GM23248 (cell line): ENCODE data around the gene SNAPIN.

Experiments
- EZH2 ChIP-seq: fragments of 200-600 bp; sonication (generic); IDR thresholded peaks from 2 replicates; pipeline ENCODE4 v1.6.1; 2018; ENCODE audit warnings: antibody characterized with exemption, mild to moderate bottlenecking; ENCODE audit not compliant: insufficient read depth, poor library complexity, severe bottlenecking
- EZH2phosphoT487 ChIP-seq: fragments of 200-600 bp; sonication (generic); IDR thresholded peaks from 2 replicates; pipeline ENCODE4 v1.6.1; 2018; ENCODE audit warnings: antibody characterized with exemption, moderate library complexity, mild to moderate bottlenecking, low read depth; ENCODE audit not compliant: insufficient read depth

DNA sequence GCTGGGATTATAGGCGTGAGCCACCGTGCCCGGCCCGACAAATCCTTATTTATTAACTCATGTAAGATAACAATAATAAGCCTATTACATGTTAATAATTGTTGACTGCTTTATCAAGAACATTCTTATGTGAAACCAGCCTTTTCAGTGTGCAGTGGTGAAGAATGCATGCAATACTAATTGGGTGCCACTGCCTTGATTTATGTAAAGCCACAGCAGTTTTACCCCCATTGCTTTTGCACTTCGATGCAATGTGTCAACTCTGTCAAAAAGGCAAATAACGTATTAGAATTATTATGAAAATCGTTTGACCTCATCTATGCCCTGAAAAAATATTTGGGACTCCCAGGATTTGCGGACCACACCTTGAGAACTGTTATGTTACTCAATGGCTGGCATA, 38.2 kb downstream of the SNAPIN start:
- TF ChIP-seq EZH2phosphoT487 (no peak), EZH2 (no peak)
